ENCODE results near the gene ADK.
"Not testable (repeated sequence)": the region's sequence is repeated elsewhere in the genome, so short reads cannot be mapped to it uniquely, and the experiment has no call there.

ADK gene

GRCh38 chr10:74145133-74145532 lies 5.9 kb upstream of the ADK start:
- DNase-seq (ENCODE audit: low spot score) = no peak

GRCh38 chr10:74146980-74147379 lies 4.0 kb upstream of the ADK start:
- DNase-seq (ENCODE audit: low spot score) = not testable (repeated sequence)

- DNase-seq (ENCODE audit: low spot score) = no peak
These were observed 624 bp upstream of the ADK start, which contains the start of gene AP3M1 for GRCh38 chr10:74150204-74150989. AP3M1 (minus strand) TSS chr10:74150828; CDS start chr10:74138379, 12,449 bp downstream.

- DNase-seq (ENCODE audit: low spot score) = no peak
These were observed 1.1 kb downstream of the ADK start for GRCh38 chr10:74151879-74152722.

GRCh38 chr10:74153123-74153522 lies 2.1 kb downstream of the ADK start:
- no peak for DNase-seq (ENCODE audit: low spot score)

- no peak for DNase-seq (ENCODE audit: low spot score)
These were observed 2.7 kb downstream of the ADK start for GRCh38 chr10:74153676-74154075.

GRCh38 chr10:74156919-74157289 lies 5.9 kb downstream of the ADK start:
- DNase-seq (ENCODE audit: low spot score) = no peak

- no peak for DNase-seq (ENCODE audit: low spot score)
These were observed 9.0 kb downstream of the ADK start for GRCh38 chr10:74160013-74160412.

GRCh38 chr10:74163319-74164068 lies 12.5 kb downstream of the ADK start:
- DNase-seq (ENCODE audit: low spot score) = no peak

GRCh38 chr10:74164716-74165529 lies 13.9 kb downstream of the ADK start:
- DNase-seq (ENCODE audit: low spot score) = no peak

- no peak for DNase-seq (ENCODE audit: low spot score)
These were observed 14.5 kb downstream of the ADK start for GRCh38 chr10:74165530-74165901.

- DNase-seq (ENCODE audit: low spot score) = no peak
These were observed 16.4 kb downstream of the ADK start for GRCh38 chr10:74167443-74167842.

GRCh38 chr10:74171625-74172024 lies 20.6 kb downstream of the ADK start:
- no peak for DNase-seq (ENCODE audit: low spot score)

- no peak for DNase-seq (ENCODE audit: low spot score)
These were observed 23.5 kb downstream of the ADK start for GRCh38 chr10:74174521-74174920.

- DNase-seq (ENCODE audit: low spot score) = no peak
These were observed 24.7 kb downstream of the ADK start for GRCh38 chr10:74175510-74176379.

GRCh38 chr10:74176380-74177139 lies 25.5 kb downstream of the ADK start:
- peak; percentile 97 for DNase-seq (ENCODE audit: low spot score)

- DNase-seq (ENCODE audit: low spot score) = no peak
These were observed 26.2 kb downstream of the ADK start for GRCh38 chr10:74177140-74177677.

- DNase-seq (ENCODE audit: low spot score) = no peak
These were observed 27.2 kb downstream of the ADK start for GRCh38 chr10:74178042-74178791.

Data from SK-N-DZ (cell line).